Parathyroid adenoma (tissue), 2 donors: ENCODE data around the gene GSN.

Experiments
- H2AFZ ChIP-seq: fragments of 300-600 bp; sonication (generic); one replicate; pipeline ENCODE4 v1.7.0; 2017; ENCODE audit warnings: antibody characterized with exemption, mild to moderate bottlenecking
- H3K27ac ChIP-seq: fragments of 300-600 bp; sonication (generic); one replicate; pipeline ENCODE4 v1.7.0; 2017
- H3K27me3 ChIP-seq: fragments of 300-600 bp; sonication (generic); one replicate; pipeline ENCODE4 v1.7.0; 2017; ENCODE audit warnings: low read length; ENCODE audit not compliant: control insufficient read depth, insufficient read depth
- H3K36me3 ChIP-seq: fragments of 300-600 bp; sonication (generic); one replicate; pipeline ENCODE4 v1.7.0; 2017; ENCODE audit warnings: low read length; ENCODE audit not compliant: control insufficient read depth, insufficient read depth
- H3K4me1 ChIP-seq: fragments of 300-600 bp; sonication (generic); one replicate; pipeline ENCODE4 v1.7.0; 2017; ENCODE audit warnings: control low read depth
- H3K4me2 ChIP-seq: fragments of 300-600 bp; sonication (generic); one replicate; pipeline ENCODE4 v1.7.0; 2017; ENCODE audit warnings: low read length
- H3K4me3 ChIP-seq: fragments of 300-600 bp; sonication (generic); one replicate; pipeline ENCODE4 v1.7.0; 2017; ENCODE audit warnings: low read depth, low read length
- H3K79me2 ChIP-seq: fragments of 300-600 bp; sonication (generic); one replicate; pipeline ENCODE4 v1.7.0; 2017; ENCODE audit warnings: control low read depth
- H3K9ac ChIP-seq: fragments of 300-600 bp; sonication (generic); one replicate; pipeline ENCODE4 v1.7.0; 2017; ENCODE audit warnings: mild to moderate bottlenecking
- H3K9me3 ChIP-seq: fragments of 300-600 bp; sonication (generic); one replicate; pipeline ENCODE4 v1.7.0; 2017; ENCODE audit warnings: low read length; ENCODE audit not compliant: control insufficient read depth
- TF ChIP-seq, protein P1 (sequence below): fragments of 300-600 bp; sonication (generic); IDR thresholded peaks from one replicate; pipeline ENCODE4 v1.7.0; 2017; ENCODE audit warnings: antibody characterized with exemption, mild to moderate bottlenecking
- donor health status: primary hyperparathyroidism.

GSN gene

DNA sequence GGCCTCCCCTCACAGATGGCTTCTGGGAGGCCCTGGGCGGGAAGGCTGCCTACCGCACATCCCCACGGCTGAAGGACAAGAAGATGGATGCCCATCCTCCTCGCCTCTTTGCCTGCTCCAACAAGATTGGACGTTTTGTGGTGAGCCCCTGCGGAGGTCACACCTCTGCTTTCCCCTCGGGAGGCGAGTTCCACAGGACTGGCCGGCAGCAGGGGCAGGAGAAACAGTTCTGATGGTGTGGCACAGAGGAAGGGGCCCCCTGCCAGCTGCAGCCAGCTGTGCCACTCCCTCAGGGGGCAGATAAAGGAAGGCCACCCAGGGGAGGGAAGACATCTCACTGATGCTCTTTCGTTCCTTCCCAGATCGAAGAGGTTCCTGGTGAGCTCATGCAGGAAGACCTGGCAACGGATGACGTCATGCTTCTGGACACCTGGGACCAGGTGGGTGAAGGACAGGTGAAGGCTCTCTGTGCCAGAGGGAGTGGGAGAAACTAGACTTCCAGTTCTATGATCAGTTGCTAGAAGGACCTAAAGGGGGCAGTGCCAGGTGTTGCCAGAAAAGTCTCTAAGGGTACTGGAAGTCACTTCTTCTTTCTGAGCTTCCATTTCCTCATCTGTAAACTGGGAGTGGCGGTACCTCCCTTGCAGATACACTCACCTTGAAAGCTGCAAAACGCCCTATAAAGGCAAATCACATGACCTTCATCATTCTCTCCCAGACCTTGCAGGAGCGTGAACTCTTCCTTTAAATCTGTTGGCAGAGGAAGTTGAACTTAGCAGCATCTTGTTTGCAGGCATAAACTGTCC is 61.1 kb downstream of the GSN start:
- no peaks in the 10 kb centered on the region for H3K27me3 ChIP-seq
- no peaks in the 10 kb centered on the region for H3K9me3 ChIP-seq
- TF ChIP-seq, protein P1, sequence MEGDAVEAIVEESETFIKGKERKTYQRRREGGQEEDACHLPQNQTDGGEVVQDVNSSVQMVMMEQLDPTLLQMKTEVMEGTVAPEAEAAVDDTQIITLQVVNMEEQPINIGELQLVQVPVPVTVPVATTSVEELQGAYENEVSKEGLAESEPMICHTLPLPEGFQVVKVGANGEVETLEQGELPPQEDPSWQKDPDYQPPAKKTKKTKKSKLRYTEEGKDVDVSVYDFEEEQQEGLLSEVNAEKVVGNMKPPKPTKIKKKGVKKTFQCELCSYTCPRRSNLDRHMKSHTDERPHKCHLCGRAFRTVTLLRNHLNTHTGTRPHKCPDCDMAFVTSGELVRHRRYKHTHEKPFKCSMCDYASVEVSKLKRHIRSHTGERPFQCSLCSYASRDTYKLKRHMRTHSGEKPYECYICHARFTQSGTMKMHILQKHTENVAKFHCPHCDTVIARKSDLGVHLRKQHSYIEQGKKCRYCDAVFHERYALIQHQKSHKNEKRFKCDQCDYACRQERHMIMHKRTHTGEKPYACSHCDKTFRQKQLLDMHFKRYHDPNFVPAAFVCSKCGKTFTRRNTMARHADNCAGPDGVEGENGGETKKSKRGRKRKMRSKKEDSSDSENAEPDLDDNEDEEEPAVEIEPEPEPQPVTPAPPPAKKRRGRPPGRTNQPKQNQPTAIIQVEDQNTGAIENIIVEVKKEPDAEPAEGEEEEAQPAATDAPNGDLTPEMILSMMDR, result no peak
- no peaks in the 10 kb centered on the region for H3K4me1 ChIP-seq
- H3K79me2 ChIP-seq, result no peaks in the 10 kb centered on the region
- no peaks in the 10 kb centered on the region for H3K36me3 ChIP-seq
- no peak overlapping the region for H3K9ac ChIP-seq
- H2AFZ ChIP-seq, result no peak overlapping the region
- no peak overlapping the region for H3K27ac ChIP-seq
- H3K4me2 ChIP-seq, result no peak overlapping the region
- H3K4me3 ChIP-seq, result no peak overlapping the region

DNA sequence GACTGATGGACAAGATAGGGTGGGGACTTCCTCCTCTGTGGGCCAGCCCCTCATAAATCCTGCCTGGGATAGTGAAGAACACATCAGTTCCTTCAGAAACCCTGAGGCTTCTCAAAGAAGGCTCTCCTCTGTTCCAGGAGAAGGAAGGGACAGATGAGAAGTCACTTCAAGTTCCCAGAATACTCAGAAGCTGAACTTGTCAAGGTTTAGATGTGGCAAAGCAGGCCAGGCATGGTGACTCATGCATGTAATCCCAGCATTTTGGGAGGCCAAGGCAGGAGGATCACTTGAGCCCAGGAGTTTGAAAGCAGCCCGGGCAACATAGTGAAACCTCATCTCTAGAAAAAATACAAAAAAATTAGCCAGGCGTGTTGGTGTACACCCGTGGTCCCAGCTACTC is 63.6 kb downstream of the GSN start:
- no peak overlapping the region for H3K27ac ChIP-seq
- H3K9me3 ChIP-seq, result no peaks in the 10 kb centered on the region
- H3K36me3 ChIP-seq, result no peaks in the 10 kb centered on the region
- no peaks in the 10 kb centered on the region for H3K4me1 ChIP-seq
- H3K4me3 ChIP-seq, result no peak overlapping the region
- H3K79me2 ChIP-seq, result no peaks in the 10 kb centered on the region
- H3K27me3 ChIP-seq, result no peaks in the 10 kb centered on the region
- no peak overlapping the region for H3K4me2 ChIP-seq
- no peak overlapping the region for H2AFZ ChIP-seq
- no peak overlapping the region for H3K9ac ChIP-seq
- TF ChIP-seq, protein P1, result no peak

DNA sequence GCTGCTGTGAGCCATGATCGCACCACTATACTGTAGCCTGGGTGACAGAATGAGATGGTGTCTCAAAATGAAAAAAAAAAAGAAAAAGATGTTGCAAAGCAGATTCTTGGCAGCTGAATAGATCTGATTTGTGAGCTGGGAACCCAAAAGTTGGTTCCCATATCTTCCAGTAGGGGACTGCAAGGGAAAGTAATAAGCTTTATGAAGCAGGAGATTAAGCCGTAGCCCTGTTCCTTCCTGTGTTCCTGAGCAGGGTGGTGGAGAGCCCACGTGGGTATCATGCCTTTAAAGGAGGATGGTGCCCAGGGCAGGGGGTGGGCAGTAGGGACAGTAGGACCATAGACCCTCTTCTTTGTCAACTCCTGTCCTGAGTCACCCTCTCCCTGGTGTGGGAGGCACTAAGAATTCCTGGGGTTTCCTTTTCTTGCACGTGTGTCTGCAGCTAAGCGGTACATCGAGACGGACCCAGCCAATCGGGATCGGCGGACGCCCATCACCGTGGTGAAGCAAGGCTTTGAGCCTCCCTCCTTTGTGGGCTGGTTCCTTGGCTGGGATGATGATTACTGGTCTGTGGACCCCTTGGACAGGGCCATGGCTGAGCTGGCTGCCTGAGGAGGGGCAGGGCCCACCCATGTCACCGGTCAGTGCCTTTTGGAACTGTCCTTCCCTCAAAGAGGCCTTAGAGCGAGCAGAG is 64.2 kb downstream of the GSN start:
- no peak overlapping the region for H2AFZ ChIP-seq
- TF ChIP-seq, protein P1, result peak; percentile 10
- H3K79me2 ChIP-seq, result no peaks in the 10 kb centered on the region
- H3K36me3 ChIP-seq, result no peaks in the 10 kb centered on the region
- no peaks in the 10 kb centered on the region for H3K9me3 ChIP-seq
- H3K27ac ChIP-seq, result no peak overlapping the region
- H3K4me3 ChIP-seq, result no peak overlapping the region
- no peaks in the 10 kb centered on the region for H3K4me1 ChIP-seq
- no peak overlapping the region for H3K4me2 ChIP-seq
- H3K27me3 ChIP-seq, result no peaks in the 10 kb centered on the region
- H3K9ac ChIP-seq, result no peak overlapping the region

DNA sequence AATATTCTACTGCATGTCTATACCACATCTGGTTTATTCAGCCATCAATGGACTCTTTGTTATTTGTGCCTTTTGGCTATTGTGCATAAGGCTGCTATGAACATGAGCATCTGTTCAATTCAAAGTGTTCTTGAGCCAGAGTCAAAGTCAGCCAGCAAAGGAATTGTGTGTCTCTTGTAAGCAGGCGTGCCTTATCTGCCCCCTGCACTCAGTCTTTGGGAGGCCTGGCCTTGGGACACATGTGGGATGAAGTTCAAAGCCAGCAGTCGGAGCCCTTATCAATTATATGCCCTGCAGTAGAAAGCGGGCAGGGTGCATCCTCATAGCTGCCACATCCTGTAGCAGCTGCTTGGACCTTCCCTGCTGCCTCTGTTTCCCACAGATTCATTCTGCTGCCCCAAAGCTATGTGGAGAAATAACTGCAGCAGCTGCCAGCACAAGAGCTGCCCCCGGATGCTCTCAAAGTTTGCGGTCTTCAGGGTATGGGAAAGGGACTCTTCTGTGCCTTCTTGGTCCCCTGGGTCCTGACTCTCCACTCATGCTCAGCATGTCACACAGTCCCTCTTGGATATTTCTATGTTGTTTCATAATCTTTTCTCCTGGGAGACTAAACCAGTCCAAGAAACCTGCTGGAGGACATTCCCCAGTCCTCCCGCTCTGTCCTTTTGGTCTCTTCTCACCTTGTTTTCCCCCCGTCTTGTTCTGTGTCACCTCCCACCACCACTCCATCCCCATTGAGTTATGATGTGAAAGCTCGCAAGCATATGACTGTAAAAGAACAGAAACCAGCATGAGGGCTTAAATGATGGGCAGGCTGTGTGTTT is 66.2 kb downstream of the GSN start:
- no peak overlapping the region for H3K4me2 ChIP-seq
- H3K4me1 ChIP-seq, result no peaks in the 10 kb centered on the region
- H3K4me3 ChIP-seq, result no peak overlapping the region
- no peaks in the 10 kb centered on the region for H3K79me2 ChIP-seq
- no peaks in the 10 kb centered on the region for H3K36me3 ChIP-seq
- H3K27ac ChIP-seq, result no peak overlapping the region
- TF ChIP-seq, protein P1, result no peak
- no peaks in the 10 kb centered on the region for H3K27me3 ChIP-seq
- no peak overlapping the region for H3K9ac ChIP-seq
- no peak overlapping the region for H2AFZ ChIP-seq
- no peaks in the 10 kb centered on the region for H3K9me3 ChIP-seq
